Kidney epithelial cell (primary cell): ENCODE measurements around the gene THADA. TPM values are rescaled to one million over a fixed set of nuclear protein-coding genes. Genes with fewer than 3 reads are reported as not detected.

Source experiments
- DNase-seq: peaks from one replicate; pipeline ENCODE4 v3.0.0-alpha.2; 2010; ENCODE audit warnings: low read depth
- H3K27me3 ChIP-seq: 2 replicates; pipeline ENCODE4 v1.6.0; 2011; ENCODE audit warnings: low read length; ENCODE audit not compliant: control insufficient read depth, insufficient read depth
- H3K36me3 ChIP-seq: 2 replicates; pipeline ENCODE4 v1.5.1; 2011; ENCODE audit warnings: low read length; ENCODE audit not compliant: control insufficient read depth, insufficient read depth
- H3K4me3 ChIP-seq: 2 replicates; pipeline ENCODE4 v1.5.1; 2011; ENCODE audit warnings: low read depth, mild to moderate bottlenecking, control low read depth, low read length
- CTCF ChIP-seq: IDR thresholded peaks from 2 replicates; pipeline ENCODE4 v1.5.1; 2011; ENCODE audit warnings: mild to moderate bottlenecking, moderate library complexity, low read length, control low read depth, inconsistent platforms; ENCODE audit not compliant: insufficient read depth, poor library complexity, severe bottlenecking
- total RNA-seq: library from RNA; depleted of rRNA; stranded (reverse); fragments of >200 nt; gene quantifications from 2 replicates; pipeline ENCODE4 v1.2.3, GENCODE V29; 2015

THADA gene
- total RNA-seq, 1 donor from 2014 or later, result 21.5 TPM

DNA sequence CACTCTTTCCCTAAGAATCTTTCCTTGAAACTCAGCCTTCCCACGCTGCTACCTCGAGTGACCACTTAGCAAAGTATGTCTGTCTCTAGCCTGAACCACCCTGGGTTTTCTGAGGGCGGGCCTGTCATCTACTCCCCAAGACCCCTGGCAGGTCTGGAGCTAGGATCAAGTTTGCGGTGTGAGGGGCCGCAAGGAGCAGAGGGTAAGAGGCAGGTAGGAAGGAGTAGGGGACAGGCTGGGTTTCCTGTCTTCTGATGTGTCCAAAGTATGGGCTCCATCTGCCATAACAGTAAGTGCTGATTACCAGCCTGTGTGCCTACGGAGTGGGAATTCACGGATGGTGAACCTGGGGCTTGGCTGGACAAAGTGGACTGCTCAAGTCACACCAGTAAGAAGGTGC, 394.8 kb downstream of the THADA start:
- no peak for DNase-seq
- TF ChIP-seq CTCF, result no peak

DNA sequence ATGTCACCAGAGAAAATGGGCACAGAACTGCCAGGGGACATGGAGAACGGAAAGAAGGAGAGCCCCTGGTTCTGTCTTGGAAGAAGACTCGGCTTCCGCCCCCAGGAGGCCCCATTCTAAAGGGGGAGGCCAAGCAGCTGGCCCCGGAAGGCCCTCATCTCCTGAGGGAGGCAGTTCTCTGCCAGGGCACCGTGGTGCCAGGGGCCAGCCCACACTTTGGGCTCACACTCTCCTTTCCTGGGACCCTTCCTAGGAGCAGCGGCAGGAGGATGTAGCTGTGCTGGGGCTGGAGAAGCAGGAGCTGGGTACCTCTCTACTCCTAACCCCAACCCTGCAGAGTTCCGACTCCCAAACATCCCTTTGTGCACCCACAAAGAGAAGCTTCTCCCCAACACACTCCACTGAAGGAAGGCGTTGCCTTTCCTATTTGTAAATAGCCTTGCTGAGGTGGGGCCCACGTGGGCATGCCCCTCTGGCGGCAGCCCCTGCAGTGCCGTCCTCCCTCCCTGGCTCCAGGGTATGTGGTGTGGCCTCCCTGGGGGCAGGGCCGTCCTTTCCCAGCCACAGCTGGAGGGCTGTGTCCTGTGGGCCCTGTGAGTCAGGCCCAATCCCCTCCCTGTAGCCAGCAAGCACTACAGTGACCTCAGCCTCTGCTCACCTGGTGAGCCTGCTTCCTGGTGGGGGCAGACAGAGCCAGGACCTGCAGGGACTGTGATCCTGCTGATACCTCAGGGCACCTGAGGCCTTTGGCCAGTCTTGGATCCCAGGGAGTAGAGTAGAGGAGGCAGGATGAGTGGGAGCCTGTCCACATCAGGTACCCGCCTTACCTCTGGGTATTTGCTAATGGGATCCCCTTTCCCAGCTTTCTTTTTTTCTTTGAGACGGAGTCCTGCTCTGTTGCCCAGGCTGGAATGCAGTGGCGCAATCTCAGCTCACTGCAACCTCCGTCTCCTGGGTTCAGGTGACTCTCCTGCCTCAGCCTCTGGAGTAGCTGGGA, 396.0 kb downstream of the THADA start:
- no peaks in the 10 kb centered on the region for H3K27me3 ChIP-seq
- no peak for TF ChIP-seq CTCF
- DNase-seq, result no peak
- H3K36me3 ChIP-seq, result no peaks in the 10 kb centered on the region
- H3K4me3 ChIP-seq, result no peak overlapping the region

More for the DNA sequence above, 394.8 kb downstream of the THADA start:
- no peak overlapping the region for H3K4me3 ChIP-seq
- H3K27me3 ChIP-seq, result no peaks in the 10 kb centered on the region
- no peaks in the 10 kb centered on the region for H3K36me3 ChIP-seq

- no peak for TF ChIP-seq CTCF
Measured at GRCh38 chr2:43198263-43198662, 397.6 kb downstream of the THADA start.

DNA sequence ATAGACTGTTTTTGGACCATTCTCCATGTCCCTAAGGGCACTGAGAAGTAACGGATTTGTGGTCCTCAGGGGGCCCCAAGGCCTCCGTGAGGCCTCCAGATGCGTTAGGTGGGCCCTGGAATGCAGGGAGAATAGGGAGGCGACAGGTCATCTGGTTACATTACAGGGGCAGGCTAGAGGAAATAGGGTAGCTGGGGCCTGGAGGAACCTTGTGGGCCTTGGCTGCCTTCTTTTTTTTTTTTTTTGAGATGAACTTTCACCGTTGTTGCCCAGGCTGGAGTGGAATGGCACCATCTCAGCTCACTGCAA, 398.3 kb downstream of the THADA start:
- no peak for DNase-seq
- Histone ChIP-seq H3K36me3 (no peaks in the 10 kb centered on the region), H3K27me3 (no peaks in the 10 kb centered on the region), H3K4me3 (no peak overlapping the region)
- TF ChIP-seq CTCF, result no peak

More at GRCh38 chr2:43198263-43198662, 397.6 kb downstream of the THADA start:
- Histone ChIP-seq H3K4me3 (no peak overlapping the region), H3K27me3 (no peaks in the 10 kb centered on the region), H3K36me3 (no peaks in the 10 kb centered on the region)
- DNase-seq, result no peak

- DNase-seq, result no peak
- no peaks in the 10 kb centered on the region for H3K36me3 ChIP-seq
- no peak for TF ChIP-seq CTCF
- no peak overlapping the region for H3K4me3 ChIP-seq
- no peaks in the 10 kb centered on the region for H3K27me3 ChIP-seq
Measured at GRCh38 chr2:43196768-43197587, 398.9 kb downstream of the THADA start.
